ENCODE results near the gene MAD1L1.

The MAD1L1 gene

DNA sequence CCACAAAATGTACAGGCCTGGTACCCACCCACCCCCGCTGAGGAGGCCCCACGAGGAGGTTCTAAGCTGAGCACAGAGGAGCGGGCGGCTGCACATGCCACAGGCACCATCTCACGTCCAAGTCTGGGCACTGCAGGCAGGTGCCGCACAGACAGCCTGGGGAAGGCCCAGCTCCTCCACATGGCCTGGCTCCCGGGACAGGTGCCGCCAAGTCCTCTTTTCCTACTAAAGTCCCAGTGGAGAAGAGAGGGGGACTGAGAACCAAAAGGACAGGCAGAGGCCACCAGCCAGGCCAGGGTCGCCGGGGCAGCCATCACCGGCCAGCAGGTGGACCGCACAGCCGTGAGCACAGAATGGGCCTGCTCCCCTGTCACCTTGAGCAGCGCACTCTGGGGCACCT lies 91.1 kb downstream of the MAD1L1 start:
- no peak for DNase-seq (ENCODE audit: low read depth in 3 of 3, low spot score in 1 of 3)

DNA sequence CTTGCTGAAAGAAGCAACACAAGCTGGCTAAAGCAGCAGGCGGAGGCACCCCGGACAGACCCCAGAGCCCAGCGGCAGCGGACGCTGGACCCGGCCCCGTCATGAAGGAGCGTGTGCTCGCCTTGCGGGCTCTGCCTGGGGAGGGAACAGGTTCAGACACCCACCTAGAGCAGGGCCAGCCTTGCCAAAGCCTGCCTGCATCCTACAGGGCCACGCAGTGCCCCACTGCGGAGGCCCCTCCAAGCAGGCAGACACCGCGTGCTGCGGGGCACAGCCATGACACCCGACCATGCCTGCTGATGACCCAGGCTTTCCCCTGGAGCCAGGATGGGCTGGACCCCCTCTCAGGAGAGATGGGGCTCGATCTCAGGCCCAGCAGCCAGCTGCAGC lies 91.7 kb downstream of the MAD1L1 start:
- no peak for DNase-seq (ENCODE audit: low read depth in 3 of 3, low spot score in 1 of 3)

DNA sequence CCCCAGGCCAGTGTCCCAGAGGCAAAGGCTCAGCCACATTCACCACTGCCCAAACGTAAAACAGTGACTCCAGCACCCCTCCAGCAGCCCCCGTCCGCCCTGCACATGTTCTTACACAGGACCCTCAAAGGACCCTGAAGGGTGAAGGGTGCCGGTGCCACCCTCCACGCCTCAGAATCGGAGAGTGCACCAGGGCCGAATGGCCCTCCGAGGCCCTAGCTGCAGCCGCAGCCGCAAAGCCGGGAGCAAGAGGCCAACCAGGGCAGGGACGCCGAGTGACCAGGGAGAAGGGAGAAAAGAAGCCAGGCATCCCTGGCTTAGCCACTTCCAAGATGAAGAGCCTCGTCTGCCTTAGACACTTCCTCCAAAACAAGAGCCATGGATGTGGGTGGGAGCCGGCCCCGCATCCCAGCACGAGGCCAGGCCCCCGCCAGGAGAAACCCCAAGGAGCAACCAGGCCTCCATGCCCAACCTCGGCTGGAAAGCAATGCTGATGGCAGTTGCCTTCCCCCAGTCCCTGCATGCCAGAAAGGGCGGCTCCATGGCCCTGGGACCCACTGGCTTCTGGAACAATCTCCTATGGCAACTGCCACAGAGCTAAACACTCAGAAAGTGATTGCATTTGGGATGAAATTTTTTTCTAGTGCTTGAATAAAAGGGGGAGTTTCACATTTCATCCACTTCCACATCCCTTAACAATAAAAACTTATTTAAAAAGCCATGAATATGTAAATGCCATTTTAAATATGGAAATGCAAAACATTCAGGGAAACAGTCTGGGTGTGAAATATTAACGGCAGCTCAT lies 92.3 kb downstream of the MAD1L1 start:
- DNase-seq (ENCODE audit: low read depth in 3 of 3, low spot score in 1 of 3), result no peak

DNA sequence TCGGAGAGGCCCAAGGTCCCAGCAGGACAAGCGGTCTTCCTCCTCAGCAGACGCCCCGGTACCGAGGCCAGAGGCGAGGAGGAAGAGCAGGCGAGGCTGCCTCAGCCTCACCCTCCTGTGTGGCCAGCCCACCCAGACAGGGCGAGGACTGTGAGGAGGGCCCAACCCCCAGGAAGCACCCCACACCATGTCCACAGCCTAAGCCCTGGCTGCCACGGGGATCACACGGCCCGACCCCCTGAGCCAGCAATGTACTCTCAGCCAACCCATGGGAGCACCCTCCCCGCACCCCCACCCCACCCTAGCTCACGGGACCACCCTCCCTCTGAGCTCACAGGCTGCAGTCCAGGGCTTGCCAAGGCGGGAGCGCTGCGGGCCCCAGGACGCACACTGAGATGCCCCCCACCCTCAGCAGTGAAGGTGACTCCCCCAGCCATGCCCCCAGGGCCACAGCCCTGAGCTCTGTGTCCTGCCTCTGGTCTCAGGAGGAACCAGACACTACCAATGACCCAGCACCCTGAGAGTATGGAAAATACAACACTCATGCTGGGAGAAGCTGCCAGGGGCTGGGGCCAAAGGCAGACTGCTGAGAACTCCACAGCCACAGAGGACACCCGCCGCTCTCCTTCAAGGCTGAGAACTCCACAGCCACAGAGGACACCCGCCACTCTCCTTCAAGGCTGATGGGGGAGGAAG lies 93.6 kb downstream of the MAD1L1 start:
- no peak for DNase-seq (ENCODE audit: low read depth in 3 of 3, low spot score in 1 of 3)

DNA sequence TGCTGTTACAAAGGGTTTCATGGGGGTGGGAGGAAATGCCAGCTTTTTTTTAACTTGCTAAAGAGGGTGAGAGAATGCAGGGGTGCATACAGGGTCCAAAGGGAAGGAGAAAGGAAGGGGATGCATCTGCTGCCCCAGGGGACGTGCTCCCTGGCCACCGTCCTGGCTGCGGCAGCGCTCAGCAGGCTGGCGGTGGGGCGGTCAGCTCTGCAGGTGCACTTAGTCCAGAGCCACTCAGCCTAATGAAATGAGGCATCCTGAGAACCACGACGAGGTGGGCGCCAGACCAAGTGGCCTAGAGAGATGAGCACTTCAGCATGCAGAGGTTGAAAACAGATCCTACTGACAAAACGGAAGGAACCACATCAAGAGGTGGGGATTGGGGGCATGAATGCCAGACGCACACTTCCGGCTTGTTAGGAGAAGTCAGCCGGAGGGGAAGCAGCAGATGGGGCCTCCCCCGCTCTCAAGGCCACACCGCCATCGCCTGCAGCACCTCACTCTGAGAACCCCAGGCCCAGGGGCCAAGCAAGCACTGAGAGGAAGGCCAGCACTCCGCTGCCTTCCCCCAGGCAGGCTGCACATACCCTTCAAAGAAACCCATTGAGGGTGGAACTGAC lies 94.5 kb downstream of the MAD1L1 start:
- DNase-seq (ENCODE audit: low read depth in 3 of 3, low spot score in 1 of 3), result peak in 2 of 3 donors; percentile 3 to 25

DNA sequence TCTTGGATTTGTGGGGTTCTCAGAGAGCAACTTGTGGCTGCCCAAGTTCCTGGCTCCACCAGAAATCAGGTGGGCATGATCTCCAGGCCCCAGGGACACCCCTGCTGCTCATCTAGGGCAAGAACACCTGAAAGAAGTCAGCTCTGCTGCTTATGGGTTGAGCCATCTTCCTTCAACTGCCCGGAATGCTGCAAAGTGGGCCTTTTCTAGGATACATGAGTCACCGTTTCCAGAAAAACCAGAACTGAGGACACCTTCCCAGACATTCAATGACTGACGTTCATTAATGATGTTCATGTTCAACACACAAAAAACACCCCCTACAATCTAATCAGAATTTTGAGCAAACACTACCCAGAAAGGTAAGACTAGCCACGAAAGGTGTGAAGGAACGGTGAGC lies 98.0 kb downstream of the MAD1L1 start:
- DNase-seq (ENCODE audit: low read depth in 3 of 3, low spot score in 1 of 3), result no peak

DNA sequence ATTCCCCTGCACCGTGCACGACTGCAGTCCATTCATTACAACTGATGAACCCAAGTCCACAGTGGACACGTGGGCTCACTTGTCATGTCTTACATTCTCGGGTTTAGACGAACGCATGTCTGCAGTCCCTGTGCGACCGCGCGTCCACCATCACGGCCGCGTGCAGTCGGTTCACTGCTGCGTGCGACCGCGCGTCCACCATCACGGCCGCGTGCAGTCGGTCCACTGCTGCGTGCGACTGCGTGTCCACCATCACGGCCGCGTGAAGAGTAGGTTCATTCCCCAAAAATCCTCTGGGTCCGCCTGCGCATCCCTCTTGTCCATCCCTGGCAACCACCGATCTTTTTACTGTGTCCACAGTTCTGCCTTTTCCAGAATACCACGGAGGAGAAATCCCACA lies 100.5 kb downstream of the MAD1L1 start:
- no peak for DNase-seq (ENCODE audit: low read depth in 3 of 3, low spot score in 1 of 3)

DNA sequence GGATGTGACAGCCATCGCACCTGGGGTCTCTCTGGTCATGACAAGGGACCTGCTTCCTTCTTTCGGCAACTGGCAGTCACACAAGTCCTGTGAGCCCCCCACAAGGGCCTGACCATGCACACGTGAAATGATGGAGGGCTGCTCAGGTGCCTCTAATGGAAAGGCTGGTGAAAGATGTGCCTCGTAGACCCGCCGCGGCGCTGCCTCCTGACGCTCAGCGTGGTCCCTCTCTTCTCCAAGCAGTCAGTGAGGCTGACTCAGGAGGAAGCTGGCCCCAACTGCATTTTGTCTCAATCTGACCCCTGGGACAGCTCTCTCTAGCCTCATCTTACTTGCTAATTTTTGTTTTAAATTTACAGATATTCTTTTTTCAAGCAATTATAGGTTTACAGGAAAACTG lies 100.9 kb downstream of the MAD1L1 start:
- no peak for DNase-seq (ENCODE audit: low read depth in 3 of 3, low spot score in 1 of 3)

DNA sequence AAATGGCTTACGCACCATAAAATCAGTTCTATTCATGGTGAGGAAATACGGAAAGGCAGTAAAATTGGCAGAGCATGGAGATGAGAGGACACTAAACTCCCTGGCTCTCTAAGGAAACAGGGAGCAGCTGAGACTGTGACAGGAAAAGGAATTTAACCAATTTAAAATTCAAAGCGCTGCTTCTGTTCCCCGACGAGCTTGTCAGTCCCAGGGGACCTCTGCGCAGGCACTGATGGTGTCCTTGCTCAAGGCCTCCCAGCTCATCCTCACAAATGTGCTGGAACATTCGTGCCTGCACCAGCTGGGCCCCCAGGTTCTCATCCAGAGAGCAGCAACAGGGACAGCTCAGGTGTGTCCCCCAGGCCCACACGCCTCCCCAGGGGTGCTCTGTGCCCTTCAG lies 101.4 kb downstream of the MAD1L1 start:
- no peak for DNase-seq (ENCODE audit: low read depth in 3 of 3, low spot score in 1 of 3)

DNA sequence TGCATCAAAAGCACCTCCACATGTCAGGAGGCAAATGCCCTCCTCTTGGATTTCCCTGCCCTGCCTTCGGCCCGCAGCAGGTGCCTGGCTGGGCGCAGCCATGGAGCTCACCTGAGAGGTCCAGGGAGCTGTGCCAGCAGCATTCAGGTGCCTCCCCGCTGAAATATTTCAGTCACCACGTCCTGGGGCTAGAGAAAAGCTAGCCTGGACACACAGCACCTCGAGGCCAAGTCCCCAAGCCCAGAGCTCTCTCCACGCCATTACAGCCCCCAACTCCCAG lies 102.7 kb downstream of the MAD1L1 start:
- no peak for DNase-seq (ENCODE audit: low read depth in 3 of 3, low spot score in 1 of 3)

DNA sequence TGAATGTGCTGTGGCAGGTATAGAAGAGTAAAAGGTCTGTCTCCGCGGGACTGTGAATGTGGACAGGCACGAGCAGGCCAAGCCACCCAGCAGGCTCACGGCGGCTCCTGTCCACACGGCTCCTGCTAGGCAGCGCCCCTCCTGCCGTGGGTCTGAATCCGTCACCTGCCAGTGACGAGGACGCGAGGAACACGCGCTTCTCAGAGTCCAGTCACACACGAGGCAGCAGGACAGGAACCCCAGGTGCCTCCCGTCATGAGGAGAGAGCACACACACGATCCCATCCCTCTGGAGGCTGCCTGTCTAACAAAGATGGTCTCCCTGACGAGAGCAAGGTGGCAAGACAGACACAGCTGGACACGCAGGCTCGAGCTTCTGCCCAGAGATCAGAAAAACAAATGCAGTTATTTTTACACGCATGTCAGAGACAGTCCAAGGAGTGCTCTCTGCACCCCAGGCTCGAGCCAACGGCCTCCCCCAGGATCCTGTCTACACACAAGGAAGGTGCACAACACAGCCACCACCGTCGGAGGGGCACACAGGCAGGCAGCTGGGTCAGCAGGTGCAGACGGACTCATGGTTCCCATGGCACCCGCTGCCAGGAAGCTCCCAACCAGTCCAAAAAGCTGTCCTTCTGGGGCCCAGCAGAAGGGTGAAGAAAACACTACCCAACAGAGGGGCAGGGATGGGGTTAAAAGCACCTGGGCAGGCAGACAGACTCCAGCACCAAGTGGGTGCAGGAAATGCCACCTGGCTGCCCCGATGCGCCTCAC lies 103.2 kb downstream of the MAD1L1 start:
- DNase-seq (ENCODE audit: low read depth in 3 of 3, low spot score in 1 of 3), result no peak

DNA sequence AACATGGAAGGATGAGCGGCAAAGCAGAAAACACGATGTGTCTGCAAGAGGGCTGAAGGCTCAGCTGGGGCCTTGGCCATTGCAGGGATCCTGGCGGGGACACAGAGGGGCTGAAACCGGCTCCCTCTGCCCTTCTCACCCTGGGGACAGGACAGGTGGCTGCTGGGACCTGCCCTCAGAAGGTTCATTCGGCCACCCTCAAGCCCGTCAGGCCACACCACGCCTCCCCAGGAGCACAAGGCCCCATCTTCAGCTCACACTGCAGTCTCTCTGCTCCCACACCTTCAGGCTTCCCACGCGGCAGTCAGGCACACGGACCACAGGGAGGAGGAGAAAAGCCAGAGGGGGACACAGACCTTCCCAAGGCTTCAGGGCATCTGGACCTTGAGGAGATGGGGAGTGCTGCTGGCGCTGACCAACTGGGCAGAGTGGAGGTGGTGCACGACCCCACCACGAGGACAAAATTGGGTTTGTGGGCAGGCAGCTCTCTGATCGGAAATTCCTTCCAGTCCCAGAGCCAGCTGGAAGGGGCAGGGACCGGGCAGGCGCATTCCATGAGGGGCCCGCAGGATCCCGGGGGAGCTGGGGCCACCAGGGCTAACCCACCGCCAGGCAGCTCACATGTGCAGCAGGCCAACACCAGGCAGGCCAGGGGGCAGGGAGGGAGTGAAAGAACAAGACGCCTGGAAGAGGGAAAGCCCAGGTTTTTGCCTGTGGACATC lies 104.0 kb downstream of the MAD1L1 start:
- no peak for DNase-seq (ENCODE audit: low read depth in 3 of 3, low spot score in 1 of 3)

DNA sequence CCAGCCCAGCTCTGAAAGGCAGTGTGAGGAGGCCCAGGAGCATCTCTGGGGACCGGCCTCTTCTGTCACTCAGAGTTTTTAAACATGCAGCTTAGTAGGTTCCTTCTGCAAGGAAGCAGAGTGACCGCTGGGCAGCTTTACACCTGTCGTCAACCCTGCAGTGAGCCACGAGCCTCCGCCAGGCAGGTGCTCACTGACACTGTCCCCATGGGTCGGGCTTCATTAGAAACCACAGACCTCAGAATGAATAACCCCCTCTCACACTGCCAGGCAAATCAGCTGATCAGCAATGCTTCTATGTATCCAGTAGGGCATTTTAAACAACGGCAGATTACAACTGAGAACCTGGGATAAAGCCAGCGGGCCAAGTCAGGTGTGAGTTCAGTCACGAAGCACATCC lies 106.1 kb downstream of the MAD1L1 start:
- no peak for DNase-seq (ENCODE audit: low read depth in 3 of 3, low spot score in 1 of 3)

DNA sequence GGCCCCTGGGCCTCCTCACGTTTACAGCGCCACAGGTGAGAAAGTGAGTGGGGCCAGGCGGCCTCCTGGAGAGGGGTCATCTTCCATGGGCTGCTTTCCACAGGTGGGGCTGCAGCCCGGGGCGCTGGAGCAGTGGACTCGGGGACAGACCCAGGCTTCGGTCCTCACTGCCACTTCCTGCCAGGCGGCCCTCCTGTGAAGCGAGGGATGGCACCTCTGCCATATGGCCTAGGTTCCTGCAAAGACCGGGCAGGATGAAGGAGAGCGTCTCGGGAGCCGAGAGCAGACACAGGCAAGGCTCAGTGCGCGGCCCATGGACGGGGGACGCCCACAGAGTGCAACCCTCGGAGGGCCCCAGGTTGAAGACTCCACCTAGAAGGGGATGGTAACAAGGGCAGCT lies 106.8 kb downstream of the MAD1L1 start:
- no peak for DNase-seq (ENCODE audit: low read depth in 3 of 3, low spot score in 1 of 3)

DNA sequence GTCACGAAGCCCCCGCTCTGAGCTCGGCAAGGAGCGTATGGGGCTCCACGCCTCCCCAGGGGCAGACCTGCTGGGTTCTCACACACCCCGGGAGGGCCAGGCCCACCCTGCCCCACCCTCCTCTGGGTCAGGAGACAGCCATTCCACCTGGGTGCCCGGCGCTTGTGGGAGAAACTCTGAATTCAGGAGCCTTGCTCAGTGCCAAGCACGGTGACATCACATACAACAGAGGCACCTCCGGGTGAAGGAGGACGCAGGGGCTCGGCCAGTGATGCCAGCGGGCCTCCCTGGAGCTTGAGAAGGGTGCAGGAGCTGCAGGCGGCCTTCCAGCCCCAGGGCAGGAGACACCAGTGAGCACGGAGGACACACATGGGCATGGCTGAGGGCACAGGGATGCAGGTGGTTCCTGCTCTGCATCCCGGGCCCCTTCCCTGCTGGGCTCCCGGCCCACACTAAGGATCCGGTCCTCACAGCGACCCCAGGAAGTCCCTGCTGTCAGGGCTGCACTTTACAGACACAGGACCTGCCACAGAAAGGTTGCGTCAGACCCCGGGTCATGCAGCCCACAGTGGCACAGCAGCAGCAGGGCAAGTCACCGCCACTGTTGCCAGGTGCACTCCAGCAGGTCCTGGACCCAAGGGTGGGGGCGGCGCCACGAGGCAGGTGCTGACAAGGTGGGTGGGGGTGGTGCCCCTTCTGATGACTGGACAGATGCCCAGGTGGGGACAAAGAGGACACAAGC lies 108.0 kb downstream of the MAD1L1 start:
- DNase-seq (ENCODE audit: low read depth in 3 of 3, low spot score in 1 of 3), result no peak

DNA sequence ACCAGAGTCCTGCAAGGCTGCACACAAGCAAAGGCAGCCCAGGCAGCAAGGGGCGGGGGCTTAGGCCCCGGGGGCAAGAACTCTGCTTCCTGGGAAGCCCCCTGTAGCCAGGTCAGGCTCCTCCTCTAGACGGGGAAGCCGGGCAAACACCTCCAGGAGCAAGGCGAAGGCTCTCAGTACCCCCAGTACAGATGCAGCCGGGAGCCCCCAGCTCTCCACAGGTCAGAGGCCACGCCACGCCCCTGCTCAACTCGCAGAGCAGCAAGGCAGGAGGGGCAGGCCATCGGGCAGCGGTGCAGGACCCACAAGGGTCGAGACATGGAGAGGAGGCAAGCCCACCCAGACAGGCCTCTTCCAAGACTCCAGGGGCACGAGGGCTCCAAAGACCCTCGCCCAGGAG lies 108.8 kb downstream of the MAD1L1 start:
- DNase-seq (ENCODE audit: low read depth in 3 of 3, low spot score in 1 of 3), result no peak

DNA sequence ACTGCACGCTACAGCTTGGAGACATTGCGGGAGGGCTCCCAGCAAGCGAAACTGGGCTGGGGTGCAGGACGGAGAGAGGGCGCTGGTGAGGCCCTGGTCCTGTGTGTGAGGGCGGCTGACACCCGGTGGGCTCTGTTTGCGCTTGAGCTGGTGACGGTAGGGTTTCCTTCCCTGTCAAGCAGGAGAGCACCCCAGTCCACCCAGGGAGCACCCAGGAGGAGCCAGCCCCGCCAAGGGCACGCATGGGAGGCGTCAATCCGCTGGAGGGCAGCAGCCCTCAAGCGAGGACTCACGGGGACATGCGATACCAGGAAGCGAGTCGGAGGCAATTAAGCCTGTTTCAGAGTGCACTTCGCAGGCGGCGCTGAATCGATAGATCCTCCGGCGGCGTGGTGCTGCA lies 109.4 kb downstream of the MAD1L1 start:
- no peak for DNase-seq (ENCODE audit: low read depth in 3 of 3, low spot score in 1 of 3)

DNA sequence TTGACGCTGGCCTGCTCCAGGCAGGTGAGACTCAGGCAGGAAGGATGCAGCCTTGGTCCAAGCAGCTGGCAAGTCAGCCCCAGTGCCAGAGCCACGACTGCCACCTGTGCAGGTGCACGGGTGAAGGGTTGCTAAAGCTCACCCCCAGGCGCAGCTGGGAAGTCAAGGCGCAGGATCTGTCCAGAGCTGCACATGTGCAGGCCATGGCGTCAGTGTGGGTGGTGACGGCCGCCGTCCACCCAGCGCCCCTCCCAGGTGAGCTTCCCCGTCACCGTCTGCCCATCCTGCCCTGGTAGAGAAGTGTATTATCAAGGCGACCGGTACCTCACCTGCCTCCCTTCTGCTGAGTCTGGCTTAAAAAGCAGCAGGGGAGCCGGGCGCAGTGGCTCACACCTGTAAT lies 110.1 kb downstream of the MAD1L1 start:
- DNase-seq (ENCODE audit: low read depth in 3 of 3, low spot score in 1 of 3), result no peak

DNA sequence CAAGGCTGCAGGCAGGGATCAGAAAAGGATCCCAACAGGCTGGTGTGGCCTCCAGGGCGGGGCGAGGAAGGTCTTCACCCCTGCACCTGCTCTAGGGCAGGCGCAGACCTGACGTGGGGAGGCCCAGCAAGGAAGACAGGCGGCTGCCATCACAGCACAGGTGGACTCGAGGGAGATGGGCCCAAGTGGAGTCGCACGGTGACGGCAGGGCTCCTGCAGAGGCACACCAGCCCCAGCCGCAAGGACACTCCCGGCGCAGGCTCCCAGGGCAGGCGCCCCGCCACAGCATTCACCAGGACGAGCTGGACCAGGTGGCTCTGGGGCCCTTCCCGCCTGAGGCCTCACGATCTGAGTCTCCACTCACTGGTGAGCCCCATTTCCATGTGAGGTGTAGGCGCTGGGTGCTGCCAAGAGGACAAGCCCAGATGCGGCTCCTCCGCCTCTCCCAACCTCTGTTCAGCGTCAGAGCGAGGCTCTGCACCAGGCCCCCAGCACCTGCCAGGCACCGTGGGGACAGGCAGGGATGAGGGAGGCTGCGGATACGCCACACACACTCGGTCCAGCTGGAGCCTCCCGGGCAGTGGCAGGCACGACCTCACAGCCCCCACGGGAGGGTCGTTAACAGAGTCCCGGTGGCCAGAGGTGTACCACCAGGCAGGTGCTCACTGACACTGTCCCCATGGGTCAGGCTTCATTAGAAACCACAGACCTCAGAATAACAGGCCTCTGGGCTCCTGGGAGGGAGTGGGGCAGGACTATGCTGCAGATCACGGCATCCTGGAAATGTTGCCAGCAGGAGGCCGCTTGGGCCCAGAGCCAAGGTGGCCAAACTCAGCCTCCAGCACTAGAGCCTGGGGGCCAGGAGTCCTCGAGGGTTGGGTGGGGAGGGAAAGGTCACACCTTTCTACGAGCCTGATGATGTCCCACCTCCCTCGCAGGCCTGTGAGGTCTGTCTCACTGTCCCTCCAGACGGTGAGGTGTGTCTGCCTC lies 111.6 kb downstream of the MAD1L1 start:
- DNase-seq (ENCODE audit: low read depth in 3 of 3, low spot score in 1 of 3), result no peak

Data from stimulated activated CD4-positive, alpha-beta T cell treated with anti-CD3 and anti-CD28 coated beads, TNF-alpha, amount 100 ng/mL, for 1 hour (primary cell).